HCT116 (cell line): ENCODE measurements around the gene STYXL2.

Source experiments
- ATF3 ChIP-seq: IDR thresholded peaks from 2 replicates; pipeline ENCODE4 v1.6.1; 2012
- POLR2A ChIP-seq: IDR thresholded peaks from 2 replicates; pipeline ENCODE4 v1.7.0; 2011; ENCODE audit warnings: borderline replicate concordance; ENCODE audit not compliant: insufficient read depth, insufficient read length; ENCODE audit errors: extremely low read depth
- REST ChIP-seq: IDR thresholded peaks from 2 replicates; pipeline ENCODE4 v1.6.1; 2012; ENCODE audit warnings: low read depth
- ZBTB33 ChIP-seq: IDR thresholded peaks from 2 replicates; pipeline ENCODE4 v1.6.1; 2011; ENCODE audit warnings: mild to moderate bottlenecking, low read length, moderate library complexity; ENCODE audit not compliant: insufficient replicate concordance; ENCODE audit errors: extremely low read depth

- no peak for TF ChIP-seq ZBTB33
- TF ChIP-seq REST, result no peak
- no peak for TF ChIP-seq ATF3
- TF ChIP-seq POLR2A, result no peak
Measured at GRCh38 chr1:167127661-167128060, 33.8 kb downstream of the STYXL2 start.
